Fibroblast of mammary gland (primary cell): Measurements from ENCODE around the gene KIF18A.
"Not testable (repeated sequence)": the region's sequence is repeated elsewhere in the genome, so short reads cannot be mapped to it uniquely, and the experiment has no call there.

Source experiments
- DNase-seq: peaks from one replicate; pipeline ENCODE4 v3.0.0-alpha.2; 2010; ENCODE audit warnings: low read depth
- H3K4me3 ChIP-seq: 2 replicates; pipeline ENCODE4 v1.5.1; 2011; ENCODE audit warnings: low read depth, mild to moderate bottlenecking, low read length, moderate library complexity; ENCODE audit not compliant: control insufficient read depth
- CTCF ChIP-seq: conservative IDR thresholded peaks from 2 replicates; pipeline ENCODE4 v1.5.1; 2011; ENCODE audit warnings: low read depth, low read length, inconsistent platforms; ENCODE audit not compliant: control insufficient read depth, insufficient read depth

KIF18A gene

GRCh38 chr11:28100665-28101064 is 7.3 kb downstream of the KIF18A start:
- H3K4me3 ChIP-seq = no peak overlapping the region
- TF ChIP-seq CTCF = no peak
- no peak for DNase-seq

- DNase-seq = no peak
- TF ChIP-seq CTCF = no peak
- H3K4me3 ChIP-seq = no peak overlapping the region
Observed at GRCh38 chr11:28099715-28100114, 8.2 kb downstream of the KIF18A start.

DNA sequence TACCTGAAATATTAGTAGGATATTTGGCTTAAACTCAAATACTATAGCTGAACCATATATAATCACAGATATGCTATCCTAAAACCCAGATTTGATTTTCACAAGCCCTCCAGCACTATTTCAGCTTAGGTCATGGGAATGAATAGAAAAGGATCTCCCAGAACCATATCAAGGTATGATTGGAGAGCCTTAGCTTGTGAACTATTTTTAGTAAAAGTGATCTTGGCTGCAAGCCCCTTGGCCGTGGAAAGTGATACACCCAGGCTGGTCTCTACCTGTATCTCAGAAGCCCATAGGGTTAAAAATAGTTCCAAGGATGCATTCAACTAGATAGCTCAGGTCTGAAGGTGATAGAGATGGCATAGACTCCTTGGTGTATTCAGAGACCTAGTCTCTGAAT is 9.7 kb downstream of the KIF18A start:
- TF ChIP-seq CTCF = no peak
- no peak for DNase-seq
- no peak overlapping the region for H3K4me3 ChIP-seq

GRCh38 chr11:28092786-28093185 is 15.2 kb downstream of the KIF18A start:
- H3K4me3 ChIP-seq = no peak overlapping the region
- TF ChIP-seq CTCF = no peak
- DNase-seq = no peak

- TF ChIP-seq CTCF = no peak
- no peak overlapping the region for H3K4me3 ChIP-seq
- DNase-seq = peak; percentile 66
Observed at GRCh38 chr11:28090052-28090749, 17.8 kb downstream of the KIF18A start.

DNA sequence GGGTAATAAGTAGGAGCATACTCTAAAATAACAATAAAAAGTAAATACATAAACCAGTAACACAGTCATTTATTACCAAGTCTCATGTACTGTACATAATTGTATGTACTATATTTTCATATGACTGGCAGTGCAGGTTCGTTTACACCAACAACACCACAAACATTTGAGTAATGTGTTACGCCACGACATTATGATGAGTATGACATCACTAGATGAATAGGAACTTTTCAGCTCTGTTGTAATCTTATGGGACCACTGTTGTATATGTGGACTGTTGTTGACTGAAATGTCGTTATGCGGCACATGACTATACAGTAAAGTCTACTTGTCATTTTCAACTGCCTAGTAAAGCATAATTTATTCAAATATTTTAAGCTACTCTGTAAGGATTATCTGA is 18.6 kb downstream of the KIF18A start:
- no peak for TF ChIP-seq CTCF
- peak; percentile 30 for DNase-seq
- no peak overlapping the region for H3K4me3 ChIP-seq

DNA sequence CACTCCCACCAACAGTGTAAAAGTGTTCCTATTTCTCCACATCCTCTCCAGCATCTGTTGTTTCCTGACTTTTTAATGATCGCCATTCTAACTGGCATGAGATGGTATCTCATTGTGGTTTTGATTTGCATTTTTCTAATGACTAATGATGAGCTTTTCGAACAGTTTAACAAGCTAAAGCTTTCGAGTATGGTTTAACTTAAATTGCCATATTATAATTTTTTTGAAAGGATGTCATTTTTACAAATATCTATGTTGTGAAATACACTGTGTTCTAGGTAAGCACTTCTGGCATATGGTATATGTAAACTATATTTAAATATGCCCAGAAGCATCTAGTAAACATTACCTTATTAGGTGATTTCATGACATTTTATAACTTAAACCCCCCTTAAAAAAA is 20.3 kb downstream of the KIF18A start:
- not testable (repeated sequence) for DNase-seq, H3K4me3 ChIP-seq

- not testable (repeated sequence) for H3K4me3 ChIP-seq, DNase-seq
Observed at GRCh38 chr11:28087192-28087591, 20.8 kb downstream of the KIF18A start.
